ENCODE data around the gene RARB. TPM values are rescaled to one million over a fixed set of nuclear protein-coding genes. Genes with fewer than 3 reads are reported as not detected.

The RARB gene
- total and polyA plus RNA-seq, 9 of the 15 experiments (the other 6 are each of a cell fraction or from before 2014, with no cell fraction given), result 0.15 to 1.3 (median 0.27) TPM

- Histone ChIP-seq H3K27me3 (ENCODE audit: control insufficient read depth in 2 of 2, insufficient read depth in 2 of 2, low read length in 2 of 2) (no peaks in the 10 kb centered on the region; a peak in 1 of 5 replicates), H3K9me3 (replicated peaks; ENCODE audit: control insufficient read depth, insufficient read depth, low read depth, low read length) (no peaks in the 10 kb centered on the region), H4K20me1 (replicated peaks; ENCODE audit: control insufficient read depth, insufficient read depth, low read length) (no peaks in the 10 kb centered on the region), H3K27ac (ENCODE audit: extremely low read depth, low read depth, low read length) (no peak overlapping the region), H3K4me1 (replicated peaks in 1 of 2; ENCODE audit: control insufficient read depth in 2 of 2, insufficient read depth in 2 of 2, low read length in 2 of 2) (no peaks in the 10 kb centered on the region), H3K4me2 (ENCODE audit: insufficient read depth, low read length) (no peak overlapping the region), H3K9ac (ENCODE audit: insufficient read depth in 1 of 2, low read depth in 2 of 2, low read length in 2 of 2) (no peak overlapping the region), H3K4me3 (no peak overlapping the region), H3K79me2 (ENCODE audit: control insufficient read depth, insufficient read depth, low read length) (no peaks in the 10 kb centered on the region), H3K36me3 (ENCODE audit: control insufficient read depth, insufficient read depth, low read length) (no peaks in the 10 kb centered on the region), H2AFZ (ENCODE audit: low read depth, low read length) (no peak overlapping the region), H3K9me1 (ENCODE audit: control insufficient read depth, insufficient read depth, low read length) (no peaks in the 10 kb centered on the region)
- WGBS (ENCODE audit: insufficient coverage, low coverage, missing lambda C conversion rate), result 3% methylated on average over 6 of the region's 6 CpGs
- POLR2A ChIA-PET, result interaction anchor here (0.6 kb wide), 1 partner anchor 639 kb away, joined by 3 read pairs; no protein-coding TSS in a partner anchor
- CTCF ChIA-PET (ENCODE audit: low intra/inter-chr PET ratio), result interaction anchor here (0.7 kb wide), 1 partner anchor 405 kb away, joined by 6 read pairs; no protein-coding TSS in a partner anchor
- intact Hi-C loops (cut with micrococcal nuclease) (no loop called here), in situ Hi-C loops (cut with MboI) (no loop called here)
- no peak for ATAC-seq
- no peak for TF ChIP-seq CREM (IDR thresholded peaks at IDR 0.05; ENCODE audit: low read depth)
- no peak for TF ChIP-seq THRAP3 (IDR thresholded peaks at IDR 0.05; ENCODE audit: borderline replicate concordance)
- no peak for TF ChIP-seq CBFA2T3 (IDR thresholded peaks at IDR 0.05)
- TF ChIP-seq DACH1 (IDR thresholded peaks at IDR 0.05; ENCODE audit: partially characterized antibody), result no peak
- no peak for TF ChIP-seq NCOA2 (IDR thresholded peaks at IDR 0.05; ENCODE audit: partially characterized antibody in 2 of 2)
- no peak for TF ChIP-seq KHSRP (IDR thresholded peaks at IDR 0.05)
- TF ChIP-seq ATF1 (CRISPR knock-in tag; IDR thresholded peaks at IDR 0.05), result no peak
- no peak for TF ChIP-seq ATF1 (tag; IDR thresholded peaks at IDR 0.05)
- TF ChIP-seq CHD4 (IDR thresholded peaks at IDR 0.05; ENCODE audit: insufficient read depth, insufficient replicate concordance, low read depth, low read length, poor library complexity, severe bottlenecking), result no peak
- no peak for TF ChIP-seq ETS1 (conservative IDR thresholded peaks at IDR 0.05; ENCODE audit: control insufficient read depth, low read depth, low read length)
- no peak for TF ChIP-seq ETV1 (tag; conservative IDR thresholded peaks at IDR 0.05; ENCODE audit: low read depth)
- no peak for TF ChIP-seq STAT6 (CRISPR knock-in tag; IDR thresholded peaks at IDR 0.05)
- BruUV-seq (replicated peaks), result no TSS peak
- no peak for DNase-seq (ENCODE audit: extremely low read depth in 1 of 4, low spot score in 3 of 4)
- FAIRE-seq, result no peak
Measured at GRCh38 chr3:25486932-25487331, 58.9 kb downstream of the RARB start.

Measured in K562 (cell line).